Upper lobe of right lung (tissue), 1 donor: ENCODE data around the gene TINAGL1. TPM values are rescaled to one million over a fixed set of nuclear protein-coding genes. Genes with fewer than 3 reads are reported as not detected.

Experiments used
- ATAC-seq: fragments of 200-7000 bp; cut with Tn5 transposase; one replicate; pipeline ENCODE4 v1.9.1; 2020; ENCODE audit warnings: mild to moderate bottlenecking, moderate library complexity
- DNase-seq: peaks from one replicate; pipeline ENCODE4 v3.0.0-alpha.2; 2020
- H3K27ac ChIP-seq: fragments of 200-600 bp; one replicate; pipeline ENCODE4 v1.8.0; 2022
- H3K27me3 ChIP-seq: fragments of 200-600 bp; one replicate; pipeline ENCODE4 v1.8.0; 2022; ENCODE audit warnings: mild to moderate bottlenecking
- H3K36me3 ChIP-seq: fragments of 200-600 bp; one replicate; pipeline ENCODE4 v1.8.0; 2022
- H3K4me1 ChIP-seq: fragments of 200-600 bp; one replicate; pipeline ENCODE4 v1.8.0; 2022
- H3K4me3 ChIP-seq: fragments of 200-600 bp; one replicate; pipeline ENCODE4 v1.8.0; 2022; ENCODE audit warnings: mild to moderate bottlenecking
- H3K9me3 ChIP-seq: fragments of 200-600 bp; one replicate; pipeline ENCODE4 v1.8.0; 2022
- CTCF ChIP-seq: fragments of 200-600 bp; IDR thresholded peaks from one replicate; pipeline ENCODE4 v1.8.0; 2022; ENCODE audit warnings: antibody characterized with exemption
- intact Hi-C: fragments of 100-400 bp; cut with DNase I; formaldehyde crosslinking; loops from one replicate; pipeline ENCODE4 v1.11.0; 2022
- total RNA-seq: library from RNA; stranded (reverse); fragmentation: NEBNext Ultra II Directional; extraction: Animal tissue kit (Norgen Biotek cat#: 25700); gene quantifications from one replicate; pipeline ENCODE4 v1.2.1, GENCODE V29; 2021
- donor health status: DM: no; HTN: yes; CAD: no; lungs with severe emphysema.

Gene TINAGL1
- total RNA-seq, 1 donor from 2014 or later: 154 TPM

GRCh38 chr1:31621847-31622730 is 45.8 kb downstream of the TINAGL1 start:
- ATAC-seq (no peak), DNase-seq (no peak)
- no peaks in the 10 kb centered on the region for H3K36me3 ChIP-seq
- no peaks in the 10 kb centered on the region for H3K9me3 ChIP-seq
- peaks cover 19% of the 10 kb centered on the region for H3K4me1 ChIP-seq
- peaks cover 16% of the 10 kb centered on the region for H3K27me3 ChIP-seq
- no peak overlapping the region for H3K27ac ChIP-seq
- no peak for TF ChIP-seq CTCF
- no peak overlapping the region for H3K4me3 ChIP-seq
- intact Hi-C loops: no loop called here

- no peak overlapping the region for H3K27ac ChIP-seq
Observed at GRCh38 chr1:31623365-31623764, 47.0 kb downstream of the TINAGL1 start.

GRCh38 chr1:31624309-31624708 is 48.0 kb downstream of the TINAGL1 start:
- H3K27me3 ChIP-seq: no peaks in the 10 kb centered on the region
- H3K4me1 ChIP-seq: peaks cover 34% of the 10 kb centered on the region
- no peaks in the 10 kb centered on the region for H3K9me3 ChIP-seq
- H3K4me3 ChIP-seq: no peak overlapping the region
- ATAC-seq (no peak), DNase-seq (no peak)
- intact Hi-C loops: no loop called here
- TF ChIP-seq CTCF: no peak
- peaks cover 13% of the 10 kb centered on the region for H3K36me3 ChIP-seq
- no peak overlapping the region for H3K27ac ChIP-seq

More at GRCh38 chr1:31623365-31623764, 47.0 kb downstream of the TINAGL1 start:
- DNase-seq (no peak), ATAC-seq (no peak)
- Histone ChIP-seq H3K9me3 (no peaks in the 10 kb centered on the region), H3K36me3 (peaks cover 3% of the 10 kb centered on the region), H3K4me1 (peaks cover 26% of the 10 kb centered on the region), H3K27me3 (peaks cover 3% of the 10 kb centered on the region), H3K4me3 (no peak overlapping the region)
- intact Hi-C loops: no loop called here
- TF ChIP-seq CTCF: no peak

- no peak for TF ChIP-seq CTCF
- Histone ChIP-seq H3K36me3 (peaks cover 19% of the 10 kb centered on the region), H3K9me3 (no peaks in the 10 kb centered on the region), H3K27me3 (no peaks in the 10 kb centered on the region), H3K4me1 (peaks cover 39% of the 10 kb centered on the region), H3K27ac (no peak overlapping the region), H3K4me3 (no peak overlapping the region)
- intact Hi-C loops: no loop called here
- ATAC-seq: no peak
- no peak for DNase-seq
Observed at GRCh38 chr1:31624731-31625514, 48.6 kb downstream of the TINAGL1 start.

GRCh38 chr1:31625561-31626222 is 49.4 kb downstream of the TINAGL1 start:
- no peaks in the 10 kb centered on the region for H3K27me3 ChIP-seq
- peaks cover 40% of the 10 kb centered on the region for H3K4me1 ChIP-seq
- H3K4me3 ChIP-seq: no peak overlapping the region
- H3K9me3 ChIP-seq: no peaks in the 10 kb centered on the region
- intact Hi-C loops: no loop called here
- peak overlapping the region; percentile 77 for H3K27ac ChIP-seq
- DNase-seq: no peak
- no peak for TF ChIP-seq CTCF
- H3K36me3 ChIP-seq: peaks cover 27% of the 10 kb centered on the region
- no peak for ATAC-seq
